Immature natural killer cell (primary cell): ENCODE measurements around the gene HYOU1. TPM values are rescaled to one million over a fixed set of nuclear protein-coding genes. Genes with fewer than 3 reads are reported as not detected.

Experiments
- DNase-seq, 3 donors: peaks; one replicate each; pipeline ENCODE4 v3.0.0; 2022; ENCODE audit warnings: mixed read lengths in 1 of 3
- H3K27ac Mint-ChIP-seq, 6 donors: one replicate each; pipeline ENCODE4 v1.8.0; 2020; ENCODE audit warnings: mixed read lengths in 6 of 6, mild to moderate bottlenecking in 5 of 6, inconsistent platforms in 4 of 6, moderate library complexity in 3 of 6
- H3K27me3 Mint-ChIP-seq, 3 donors: one replicate each; pipeline ENCODE4 v1.8.0; 2020 to 2021; ENCODE audit warnings: low read depth in 3 of 3, mild to moderate bottlenecking in 3 of 3, mixed read lengths in 3 of 3, moderate library complexity in 3 of 3, inconsistent platforms in 1 of 3
- H3K36me3 Mint-ChIP-seq, 3 donors: one replicate each; pipeline ENCODE4 v1.8.0; 2020; ENCODE audit warnings: mixed read lengths in 3 of 3, inconsistent platforms in 2 of 3, mild to moderate bottlenecking in 2 of 3
- H3K4me1 Mint-ChIP-seq, 2 donors: one replicate each; pipeline ENCODE4 v1.8.0; 2020; ENCODE audit warnings: inconsistent platforms in 2 of 2, mild to moderate bottlenecking in 2 of 2, mixed read lengths in 2 of 2, moderate library complexity in 1 of 2
- H3K4me3 Mint-ChIP-seq, 5 donors: one replicate each; pipeline ENCODE4 v1.8.0; 2020; ENCODE audit warnings: mild to moderate bottlenecking in 5 of 5, mixed read lengths in 5 of 5, inconsistent platforms in 3 of 5, moderate library complexity in 3 of 5
- H3K9me3 Mint-ChIP-seq, 6 donors: one replicate each; pipeline ENCODE4 v1.8.0; 2020; ENCODE audit warnings: mild to moderate bottlenecking in 6 of 6, mixed read lengths in 6 of 6, inconsistent platforms in 4 of 6, moderate library complexity in 3 of 6
- polyA plus RNA-seq, 3 donors: library from polyadenylated mRNA; unstranded; fragments of 300-500 nt; fragmentation: Illumina TruSeq; gene quantifications; one replicate each; pipeline ENCODE4 v1.2.3, GENCODE V29; 2021

Gene HYOU1
- polyA plus RNA-seq, 3 donors from 2014 or later = 23.2 to 49.1 (median 32.9) TPM

DNA sequence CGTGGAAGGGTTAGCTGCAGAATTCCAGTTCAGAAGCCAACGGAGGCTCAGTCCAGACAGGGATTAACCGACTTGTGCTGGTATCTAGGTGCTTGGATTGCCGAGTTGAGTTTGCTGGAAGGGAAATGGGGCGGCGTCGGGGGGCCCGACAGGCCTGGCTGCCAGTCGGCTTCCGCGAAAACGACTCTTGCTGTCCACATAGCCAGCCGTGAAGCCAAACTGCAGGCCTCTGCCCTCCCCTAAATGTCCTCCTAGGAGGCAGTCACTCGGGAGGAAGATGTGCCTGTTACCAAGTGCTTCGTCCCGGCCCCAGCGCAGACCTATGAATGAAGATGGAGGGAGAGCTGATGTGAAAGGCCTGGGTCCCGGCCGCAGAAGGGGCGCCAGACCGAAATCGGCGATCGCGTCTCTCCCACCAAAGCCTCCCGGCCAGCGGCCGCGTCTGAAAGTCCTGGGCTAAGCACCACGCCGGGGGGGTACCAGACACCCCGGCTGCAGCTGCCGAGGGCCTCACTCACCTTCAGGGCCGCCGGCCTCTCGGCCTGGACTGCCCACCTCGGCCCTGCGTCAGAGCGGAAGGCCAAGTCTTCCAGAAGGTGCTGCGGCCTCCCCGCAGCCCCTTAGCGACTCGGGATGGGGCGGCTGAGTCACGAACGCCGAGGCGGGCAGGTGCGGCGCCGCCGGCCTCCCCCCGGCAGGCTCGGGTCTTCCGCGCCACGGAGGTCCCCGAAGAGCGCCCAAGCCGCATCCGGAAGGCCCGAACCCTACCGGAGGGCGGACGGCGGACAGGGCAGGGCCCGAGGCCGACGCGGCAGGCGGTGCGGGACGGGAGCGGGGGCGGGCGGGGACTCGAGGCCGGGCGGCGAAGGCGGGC is 37.2 kb upstream of the HYOU1 start:
- Mint-ChIP-seq H3K4me1 (peaks cover 33 to 36% of the 10 kb centered on the region in 2 donors), H3K27ac (peak overlapping the region; percentile 90 to 96 (median 92)), H3K9me3 (peaks cover 0 to 2% (median 0%) of the 10 kb centered on the region in 6 donors), H3K27me3 (peaks cover 12 to 19% (median 14%) of the 10 kb centered on the region in 3 donors), H3K36me3 (peaks cover 11 to 25% (median 12%) of the 10 kb centered on the region in 3 donors), H3K4me3 (peak overlapping the region; percentile 87 to 92 (median 89))
- peak; percentile 58 to 61 (median 60) for DNase-seq

DNA sequence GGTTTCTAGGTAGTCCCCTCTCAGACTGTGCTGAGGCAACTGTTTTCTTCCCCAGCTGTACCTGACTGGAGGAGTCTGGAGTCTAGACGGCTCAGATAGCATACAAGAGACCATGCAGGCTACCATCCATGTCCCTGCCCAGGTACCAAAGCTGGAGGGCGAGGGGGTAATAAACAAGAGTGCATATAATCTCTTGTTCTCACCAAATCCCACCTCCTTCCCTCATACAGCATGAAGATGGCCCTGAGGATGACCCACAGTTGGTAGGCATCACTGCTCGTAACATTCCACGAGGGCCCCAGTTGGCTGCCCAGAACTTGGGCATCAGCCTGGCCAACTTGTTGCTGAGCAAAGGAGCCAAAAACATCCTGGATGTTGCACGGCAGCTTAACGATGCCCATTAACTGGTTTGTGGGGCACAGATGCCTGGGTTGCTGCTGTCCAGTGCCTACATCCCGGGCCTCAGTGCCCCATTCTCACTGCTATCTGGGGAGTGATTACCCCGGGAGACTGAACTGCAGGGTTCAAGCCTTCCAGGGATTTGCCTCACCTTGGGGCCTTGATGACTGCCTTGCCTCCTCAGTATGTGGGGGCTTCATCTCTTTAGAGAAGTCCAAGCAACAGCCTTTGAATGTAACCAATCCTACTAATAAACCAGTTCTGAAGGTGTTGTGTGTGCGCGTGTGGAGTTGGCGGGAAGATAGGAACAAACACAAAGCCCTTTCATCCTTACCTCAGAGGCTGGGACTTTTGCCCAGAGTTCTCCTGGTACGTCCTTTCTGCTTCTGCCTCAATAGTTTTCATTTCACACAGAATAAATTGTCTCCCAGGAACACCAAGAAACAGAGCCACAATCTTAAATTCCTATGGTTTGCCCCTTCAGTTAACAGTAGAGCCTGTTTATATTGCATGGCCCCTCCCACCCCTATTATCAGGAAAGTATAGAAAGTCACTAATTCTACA is 36.2 kb upstream of the HYOU1 start:
- H3K27ac Mint-ChIP-seq = peak overlapping the region; percentile 90 to 95 (median 91)
- peaks cover 0 to 2% (median 0%) of the 10 kb centered on the region in 6 donors for H3K9me3 Mint-ChIP-seq
- no peak for DNase-seq
- peaks cover 12 to 19% (median 14%) of the 10 kb centered on the region in 3 donors for H3K27me3 Mint-ChIP-seq
- peaks cover 30% of the 10 kb centered on the region in 2 donors for H3K4me1 Mint-ChIP-seq
- peak overlapping the region; percentile 86 to 92 (median 88) for H3K4me3 Mint-ChIP-seq
- peaks cover 4 to 19% (median 6%) of the 10 kb centered on the region in 3 donors for H3K36me3 Mint-ChIP-seq

GRCh38 chr11:119091966-119092879 is 35.2 kb upstream of the HYOU1 start:
- Mint-ChIP-seq H3K4me1 (peaks cover 30 to 36% of the 10 kb centered on the region in 2 donors), H3K27me3 (peaks cover 12 to 19% (median 13%) of the 10 kb centered on the region in 3 donors)
- no peak for DNase-seq

DNA sequence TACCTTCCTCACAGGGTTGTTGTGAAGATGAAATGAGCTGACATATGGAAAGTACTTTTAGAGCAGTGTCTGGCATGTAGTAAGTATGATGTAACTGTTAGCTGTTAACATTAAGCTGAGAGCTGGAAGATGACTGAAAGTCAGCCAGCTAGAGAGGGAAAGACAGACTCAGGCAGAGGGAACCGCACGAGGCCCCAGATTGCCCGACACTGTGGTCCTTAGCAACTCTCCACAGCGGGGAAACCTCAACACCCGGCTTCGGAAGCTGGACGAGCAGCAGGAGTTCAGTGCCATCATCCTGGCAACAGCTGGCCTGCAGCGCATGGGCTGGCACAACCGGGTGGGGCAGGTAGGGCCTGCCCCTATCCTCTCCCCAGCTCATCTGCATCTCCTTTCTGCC is 34.2 kb upstream of the HYOU1 start:
- H3K9me3 Mint-ChIP-seq = peaks cover 0 to 2% (median 0%) of the 10 kb centered on the region in 6 donors
- no peak overlapping the region for H3K4me3 Mint-ChIP-seq
- no peak for DNase-seq
- no peak overlapping the region for H3K27ac Mint-ChIP-seq
- peaks cover 0 to 3% (median 0%) of the 10 kb centered on the region in 3 donors for H3K36me3 Mint-ChIP-seq
- H3K27me3 Mint-ChIP-seq = peaks cover 11 to 19% (median 11%) of the 10 kb centered on the region in 3 donors
- H3K4me1 Mint-ChIP-seq = peaks cover 30 to 37% of the 10 kb centered on the region in 2 donors

More at GRCh38 chr11:119091966-119092879, 35.2 kb upstream of the HYOU1 start:
- Mint-ChIP-seq H3K4me3 (peak overlapping the region in 4 of 5 donors; percentile 57 to 86 (median 60)), H3K36me3 (peaks cover 0 to 10% (median 6%) of the 10 kb centered on the region in 3 donors), H3K9me3 (peaks cover 0 to 2% (median 0%) of the 10 kb centered on the region in 6 donors), H3K27ac (peak overlapping the region in 5 of 6 donors; percentile 39 to 90 (median 67))

GRCh38 chr11:119089319-119089718 is 32.3 kb upstream of the HYOU1 start:
- no peak for DNase-seq

DNA sequence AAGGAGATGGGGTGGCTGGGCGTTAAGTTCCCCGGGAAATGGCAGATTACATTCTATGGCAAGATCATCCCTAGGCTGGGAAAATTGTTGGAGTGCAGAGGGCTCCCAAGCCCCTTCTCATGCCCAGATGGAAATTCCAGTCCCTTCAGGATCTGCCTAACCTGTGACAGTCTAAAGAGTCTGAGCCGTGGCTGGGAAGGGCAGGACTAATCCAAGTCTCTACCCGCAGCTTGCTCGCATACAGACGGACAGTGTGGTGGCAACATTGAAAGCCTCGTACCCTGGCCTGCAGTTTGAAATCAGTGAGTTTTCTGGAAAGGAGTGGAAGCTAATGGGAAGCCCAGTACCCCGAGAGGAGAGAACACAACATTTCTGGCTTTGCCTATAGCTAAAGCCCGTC is 31.4 kb upstream of the HYOU1 start:
- Mint-ChIP-seq H3K4me3 (no peak overlapping the region), H3K36me3 (no peaks in the 10 kb centered on the region), H3K9me3 (no peaks in the 10 kb centered on the region), H3K4me1 (peaks cover 32 to 36% of the 10 kb centered on the region in 2 donors), H3K27ac (no peak overlapping the region), H3K27me3 (peaks cover 9 to 14% (median 11%) of the 10 kb centered on the region in 3 donors)
- no peak for DNase-seq

More at GRCh38 chr11:119089319-119089718, 32.3 kb upstream of the HYOU1 start:
- Mint-ChIP-seq H3K9me3 (no peaks in the 10 kb centered on the region), H3K27me3 (peaks cover 9 to 17% (median 13%) of the 10 kb centered on the region in 3 donors), H3K36me3 (no peaks in the 10 kb centered on the region), H3K4me1 (peaks cover 38 to 43% of the 10 kb centered on the region in 2 donors), H3K27ac (no peak overlapping the region), H3K4me3 (no peak overlapping the region)

DNA sequence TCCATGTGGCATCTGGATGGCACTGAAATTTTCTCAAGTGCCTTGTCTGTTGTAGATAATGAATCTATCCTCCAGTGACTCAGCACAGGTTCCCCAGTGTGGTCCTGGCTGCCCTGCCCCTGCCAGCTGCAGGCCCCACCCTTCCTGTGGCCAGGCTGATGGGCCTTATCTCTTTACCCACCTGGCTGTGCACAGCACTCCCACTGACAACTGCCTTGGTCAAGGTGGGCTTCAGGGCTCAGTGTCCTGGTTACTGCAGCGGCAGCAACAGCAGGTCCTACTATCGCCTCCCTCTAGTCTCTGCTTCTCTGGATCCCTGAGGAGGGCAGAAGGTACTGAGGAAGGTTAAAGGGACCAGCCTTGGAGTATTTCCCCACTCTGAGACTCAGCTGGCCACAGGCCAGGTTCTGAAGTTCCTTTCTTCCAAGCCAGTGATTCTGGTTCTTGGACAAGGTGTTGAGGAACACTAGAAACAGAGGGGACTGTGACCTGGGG is 30.8 kb upstream of the HYOU1 start:
- H3K4me3 Mint-ChIP-seq = no peak overlapping the region
- H3K4me1 Mint-ChIP-seq = peaks cover 27 to 32% of the 10 kb centered on the region in 2 donors
- H3K36me3 Mint-ChIP-seq = no peaks in the 10 kb centered on the region
- H3K27me3 Mint-ChIP-seq = peaks cover 9 to 14% (median 11%) of the 10 kb centered on the region in 3 donors
- H3K27ac Mint-ChIP-seq = peak overlapping the region in 1 of 6 donors; percentile 67
- DNase-seq = no peak
- no peaks in the 10 kb centered on the region for H3K9me3 Mint-ChIP-seq

DNA sequence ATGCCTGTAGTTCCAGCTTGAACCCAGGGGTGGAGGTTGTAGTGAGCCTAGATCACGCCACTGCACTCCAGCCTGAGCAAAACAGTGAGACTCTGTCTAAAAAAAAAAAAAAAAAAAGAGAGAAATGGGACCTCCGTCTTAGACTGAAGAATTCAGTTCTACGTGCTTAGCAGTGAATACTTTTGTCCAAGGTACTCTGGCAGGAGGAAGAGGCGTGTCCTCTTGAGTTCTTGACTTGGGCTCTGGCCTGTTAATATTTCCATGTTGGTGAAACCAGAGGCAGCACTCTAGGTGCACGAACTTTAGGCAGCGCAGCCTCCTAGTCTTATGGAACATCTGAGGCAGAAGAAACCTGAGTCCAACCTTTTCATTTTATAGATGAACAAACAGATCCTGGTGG is 30.1 kb upstream of the HYOU1 start:
- Mint-ChIP-seq H3K9me3 (no peaks in the 10 kb centered on the region), H3K27ac (no peak overlapping the region), H3K36me3 (peaks cover 0 to 2% (median 1%) of the 10 kb centered on the region in 3 donors), H3K4me1 (peaks cover 20 to 25% of the 10 kb centered on the region in 2 donors), H3K4me3 (peak overlapping the region in 2 of 5 donors; percentile 25 to 34), H3K27me3 (peaks cover 9 to 16% (median 11%) of the 10 kb centered on the region in 3 donors)
- no peak for DNase-seq

GRCh38 chr11:119085437-119085847 is 28.4 kb upstream of the HYOU1 start:
- DNase-seq = no peak
- Mint-ChIP-seq H3K36me3 (peaks cover 10 to 17% (median 13%) of the 10 kb centered on the region in 3 donors), H3K4me1 (peaks cover 17 to 24% of the 10 kb centered on the region in 2 donors), H3K27me3 (peaks cover 9 to 16% (median 12%) of the 10 kb centered on the region in 3 donors), H3K4me3 (peak overlapping the region; percentile 94 to 97 (median 95)), H3K27ac (peak overlapping the region; percentile 89 to 97 (median 94)), H3K9me3 (no peaks in the 10 kb centered on the region)

DNA sequence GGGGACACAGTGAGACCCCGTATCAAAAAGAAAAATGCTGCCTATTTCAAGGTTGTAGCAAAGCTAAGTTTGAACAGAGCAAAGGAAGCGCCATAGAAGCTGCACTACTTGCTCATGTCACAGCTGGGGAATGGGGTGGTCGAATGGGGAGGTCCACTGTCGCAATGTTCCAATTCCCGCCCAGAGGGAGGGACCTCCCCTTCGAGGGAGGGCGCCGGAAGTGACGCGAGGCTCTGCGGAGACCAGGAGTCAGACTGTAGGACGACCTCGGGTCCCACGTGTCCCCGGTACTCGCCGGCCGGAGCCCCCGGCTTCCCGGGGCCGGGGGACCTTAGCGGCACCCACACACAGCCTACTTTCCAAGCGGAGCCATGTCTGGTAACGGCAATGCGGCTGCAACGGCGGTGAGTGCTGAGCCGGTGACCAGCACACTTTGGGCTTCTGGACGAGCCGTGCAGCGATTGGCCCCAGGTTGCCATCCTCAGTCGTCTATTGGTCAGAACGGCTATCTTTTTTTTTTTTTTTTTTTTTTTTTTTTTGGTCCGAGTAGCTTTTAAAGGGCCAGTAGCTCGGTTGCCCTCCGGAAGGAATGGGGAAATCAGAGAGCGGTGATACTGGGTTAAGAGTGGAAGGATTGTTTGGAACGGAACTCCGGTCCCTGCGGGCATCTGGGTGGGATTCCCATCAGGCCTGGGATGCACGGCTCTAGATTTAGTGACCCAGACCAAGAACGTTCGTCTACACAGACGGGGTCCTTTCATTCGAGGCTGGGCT is 27.8 kb upstream of the HYOU1 start, which contains the start of gene HMBS:
TSS of gene HMBS (plus strand) at position 219 of the 774 bp plus-strand sequence. CDS start at position 372, 153 bp downstream.
- peak; percentile 93 to 95 (median 95) for DNase-seq
- H3K27me3 Mint-ChIP-seq = peaks cover 9 to 16% (median 11%) of the 10 kb centered on the region in 3 donors
- H3K4me3 Mint-ChIP-seq = peak within 1 kb of the TSS; percentile 94 to 97 (median 95)
- H3K27ac Mint-ChIP-seq = peak within 1 kb of the TSS; percentile 89 to 97 (median 94)
- peaks cover 17 to 24% of the 10 kb centered on the region in 2 donors for H3K4me1 Mint-ChIP-seq
- peaks cover 12 to 19% (median 13%) of the 10 kb centered on the region in 3 donors for H3K36me3 Mint-ChIP-seq
- no peaks in the 10 kb centered on the region for H3K9me3 Mint-ChIP-seq

- H3K4me3 Mint-ChIP-seq = no peak overlapping the region
- peak overlapping the region in 1 of 6 donors; percentile 23 for H3K27ac Mint-ChIP-seq
- no peak for DNase-seq
- no peaks in the 10 kb centered on the region for H3K9me3 Mint-ChIP-seq
- peaks cover 7 to 16% (median 10%) of the 10 kb centered on the region in 3 donors for H3K27me3 Mint-ChIP-seq
- peaks cover 24 to 39% (median 27%) of the 10 kb centered on the region in 3 donors for H3K36me3 Mint-ChIP-seq
- H3K4me1 Mint-ChIP-seq = peaks cover 15 to 16% of the 10 kb centered on the region in 2 donors
Measured at GRCh38 chr11:119081682-119082260, 24.8 kb upstream of the HYOU1 start.
